Neural cell (in vitro differentiated cells): ENCODE data around the gene GRP. TPM values are rescaled to one million over a fixed set of nuclear protein-coding genes. Genes with fewer than 3 reads are reported as not detected.
"Not testable (repeated sequence)": the region's sequence is repeated elsewhere in the genome, so short reads cannot be mapped to it uniquely, and the experiment has no call there.

Source experiments
- H2AFZ ChIP-seq: fragments of 200-600, 300-800 bp; sonication (generic), shearing (Covaris generic); 2 replicates; pipeline ENCODE4 v1.6.0; 2014; ENCODE audit warnings: low read depth, mild to moderate bottlenecking, antibody characterized with exemption, low read length, moderate library complexity
- H3F3A ChIP-seq: fragments of 200-600 bp; shearing (Covaris generic); 2 replicates; pipeline ENCODE4 v1.6.1; 2016; ENCODE audit warnings: mild to moderate bottlenecking, moderate library complexity, mixed read lengths, antibody characterized with exemption, low read length; ENCODE audit not compliant: insufficient read depth, poor library complexity, severe bottlenecking
- H3K27ac ChIP-seq: fragments of 200-600, 300-800 bp; sonication (generic), shearing (Covaris generic); 2 replicates; pipeline ENCODE4 v1.5.1; 2014; ENCODE audit warnings: mild to moderate bottlenecking, low read length, moderate library complexity
- H3K27me3 ChIP-seq: fragments of 300-800, 200-600 bp; sonication (generic), shearing (Covaris generic); 2 replicates; pipeline ENCODE4 v1.6.0; 2014; ENCODE audit warnings: mild to moderate bottlenecking, low read depth, low read length, moderate library complexity; ENCODE audit not compliant: insufficient read depth
- H3K36me3 ChIP-seq: fragments of 300-800, 200-600 bp; sonication (generic), shearing (Covaris generic); 2 replicates; pipeline ENCODE4 v1.5.1; 2014; ENCODE audit warnings: mild to moderate bottlenecking, antibody characterized with exemption, low read length, moderate library complexity; ENCODE audit not compliant: insufficient read depth
- H3K4me2 ChIP-seq: fragments of 300-800, 200-600 bp; sonication (generic), shearing (Covaris generic); 2 replicates; pipeline ENCODE4 v1.6.0; 2014; ENCODE audit warnings: mild to moderate bottlenecking, low read length
- H3K4me3 ChIP-seq: fragments of 300-800, 200-600 bp; sonication (generic), shearing (Covaris generic); 2 replicates; pipeline ENCODE4 v1.5.1; 2014; ENCODE audit warnings: mild to moderate bottlenecking, low read length, moderate library complexity
- H3K79me2 ChIP-seq: fragments of 200-600 bp; shearing (Covaris generic); replicated peaks from 2 replicates; pipeline ENCODE4 v1.6.0; 2014; ENCODE audit warnings: mild to moderate bottlenecking, low read length, moderate library complexity; ENCODE audit not compliant: insufficient read depth
- H3K9ac ChIP-seq: fragments of 300-800, 200-600 bp; sonication (generic), shearing (Covaris generic); 2 replicates; pipeline ENCODE4 v1.6.1; 2016; ENCODE audit warnings: mild to moderate bottlenecking, low read length, mixed read lengths
- H3K9me2 ChIP-seq: fragments of 200-600 bp; shearing (Covaris generic); 2 replicates; pipeline ENCODE4 v1.6.1; 2016; ENCODE audit warnings: mild to moderate bottlenecking, low read length, mixed read lengths; ENCODE audit not compliant: insufficient read depth
- H3K9me3 ChIP-seq: fragments of 200-600, 300-800 bp; sonication (generic), shearing (Covaris generic); 2 replicates; pipeline ENCODE4 v1.6.1; 2016; ENCODE audit warnings: mild to moderate bottlenecking, mixed run types, low read length, moderate library complexity, mixed read lengths
- H4K20me1 ChIP-seq: fragments of 200-600 bp; shearing (Covaris generic); 2 replicates; pipeline ENCODE4 v1.6.1; 2016; ENCODE audit warnings: mild to moderate bottlenecking, mixed run types; ENCODE audit not compliant: insufficient read depth
- CTCF ChIP-seq: fragments of 450-650 bp; IDR thresholded peaks from 2 replicates; pipeline ENCODE4 v1.5.1; 2014; ENCODE audit warnings: antibody characterized with exemption, mild to moderate bottlenecking, moderate library complexity; ENCODE audit not compliant: poor library complexity, severe bottlenecking
- MXI1 ChIP-seq: fragments of 450-650 bp; conservative IDR thresholded peaks from 2 replicates; pipeline ENCODE4 v1.6.1; 2014; ENCODE audit warnings: antibody characterized with exemption, mild to moderate bottlenecking; ENCODE audit not compliant: poor library complexity, severe bottlenecking
- RAD21 ChIP-seq: fragments of 450-650 bp; conservative IDR thresholded peaks from 2 replicates; pipeline ENCODE4 v1.6.1; 2014; ENCODE audit warnings: antibody characterized with exemption, mild to moderate bottlenecking, moderate library complexity
- SMC3 ChIP-seq: fragments of 450-650 bp; conservative IDR thresholded peaks from 2 replicates; pipeline ENCODE4 v1.6.1; 2014; ENCODE audit warnings: antibody characterized with exemption, mild to moderate bottlenecking, moderate library complexity; ENCODE audit not compliant: poor library complexity
- polyA plus RNA-seq: library from polyadenylated mRNA; depleted of rRNA; stranded (reverse); fragments of >200 nt; gene quantifications from 2 replicates; pipeline ENCODE4 v1.2.3, GENCODE V29; 2014

The GRP gene
- polyA plus RNA-seq, 1 donor from 2014 or later: not detected

GRCh38 chr18:59249199-59249774 is 29.3 kb downstream of the GRP start:
- Histone ChIP-seq H3K9ac (no peak overlapping the region), H3K9me3 (no peaks in the 10 kb centered on the region), H3K4me2 (no peak overlapping the region), H2AFZ (no peak overlapping the region), H3K27ac (no peak overlapping the region), H3F3A (no peaks in the 10 kb centered on the region), H3K36me3 (no peaks in the 10 kb centered on the region), H3K27me3 (peaks cover 24% of the 10 kb centered on the region), H3K9me2 (no peaks in the 10 kb centered on the region), H3K79me2 (no peaks in the 10 kb centered on the region), H3K4me3 (no peak overlapping the region), H4K20me1 (no peaks in the 10 kb centered on the region)
- TF ChIP-seq RAD21: peak; percentile 85
- TF ChIP-seq MXI1: no peak
- TF ChIP-seq SMC3: peak; percentile 84
- TF ChIP-seq CTCF: peak; percentile 88

GRCh38 chr18:59255491-59255890 is 35.5 kb downstream of the GRP start:
- H3K9me2 ChIP-seq, H3K4me3 ChIP-seq, H3K27me3 ChIP-seq, H3K36me3 ChIP-seq, H3K9ac ChIP-seq, H3K4me2 ChIP-seq, H2AFZ ChIP-seq, H3K79me2 ChIP-seq, H3F3A ChIP-seq, H4K20me1 ChIP-seq, H3K27ac ChIP-seq, H3K9me3 ChIP-seq: not testable (repeated sequence)

- not testable (repeated sequence) for H3K4me2 ChIP-seq, H3K79me2 ChIP-seq, H3K36me3 ChIP-seq, H3K4me3 ChIP-seq, H3K9ac ChIP-seq, H2AFZ ChIP-seq, H4K20me1 ChIP-seq, H3F3A ChIP-seq, H3K9me2 ChIP-seq, H3K27ac ChIP-seq, H3K9me3 ChIP-seq
- peaks cover 42% of the 10 kb centered on the region for H3K27me3 ChIP-seq
Observed at GRCh38 chr18:59261842-59262241, 41.9 kb downstream of the GRP start.

GRCh38 chr18:59262243-59262642 is 42.3 kb downstream of the GRP start:
- H3K27me3 ChIP-seq: peaks cover 46% of the 10 kb centered on the region
- not testable (repeated sequence) for H2AFZ ChIP-seq

More at GRCh38 chr18:59262243-59262642, 42.3 kb downstream of the GRP start:
- not testable (repeated sequence) for H3F3A ChIP-seq, H3K9ac ChIP-seq, H3K4me2 ChIP-seq, H4K20me1 ChIP-seq, H3K27ac ChIP-seq, H3K79me2 ChIP-seq, H3K36me3 ChIP-seq, H3K9me2 ChIP-seq, H3K9me3 ChIP-seq, H3K4me3 ChIP-seq
